K562 (cell line): ENCODE measurements around the gene CCN2. TPM values are rescaled to one million over a fixed set of nuclear protein-coding genes. Genes with fewer than 3 reads are reported as not detected.

ENCODE experiments used
- ATAC-seq: fragments of 200-7000 bp; cut with Tn5 transposase; 3 replicates; pipeline ENCODE4 v1.9.1; 2020; ENCODE audit warnings: moderate library complexity
- BruUV-seq: library from RNA; stranded (reverse); fragments of 400-500 nt; replicated peaks from 2 replicates; lab custom pipeline; 2021; lab: Mats Ljungman, UMichigan
- CTCF ChIA-PET: fragments of 300-600 bp; formaldehyde crosslinking; extraction: SDS; loops from one replicate; lab custom pipeline; 2021; ENCODE audit warnings: low intra/inter-chr PET ratio; lab: Yijun Ruan, JAX
- POLR2A ChIA-PET: fragments of 300-600, 350-650 bp; sonication (Branson Sonifier 250); formaldehyde crosslinking; extraction: SDS; loops from one replicate; lab custom pipeline; 2021; ENCODE audit warnings: antibody characterized with exemption, inconsistent platforms; lab: Yijun Ruan, JAX
- DNase-seq, 4 experiments: peaks; one replicate each; pipeline versions ENCODE4 v3.0.0 to v3.0.0-alpha.2; 2011 to 2018; ENCODE audit warnings: low spot score in 3 of 4, mixed read lengths in 3 of 4; ENCODE audit errors: extremely low read depth in 1 of 4
- FAIRE-seq: peaks from 2 replicates; lab custom pipeline; 2011; peaks lifted over from hg19 to GRCh38; lab: Jason Lieb, UNC
- H2AFZ ChIP-seq: 2 replicates; pipeline ENCODE4 v1.6.0; 2011; ENCODE audit warnings: low read depth, low read length, control low read depth, inconsistent platforms
- H3K27ac ChIP-seq: fragments of 200-600 bp; 3 replicates; pipeline ENCODE4 v1.8.0; 2011; ENCODE audit warnings: low read depth, mild to moderate bottlenecking, control low read depth, inconsistent platforms, low read length, moderate library complexity, mixed read lengths; ENCODE audit errors: extremely low read depth
- H3K27me3 ChIP-seq, 2 experiments: fragments of 300-600 bp in 1 of 2; 2 replicates in 1 of 2; 3 replicates in 1 of 2; pipeline versions ENCODE4 v1.6.0 to v1.8.0; 2011; ENCODE audit warnings: inconsistent platforms in 2 of 2, low read length in 2 of 2, mild to moderate bottlenecking in 1 of 2, mixed read lengths in 1 of 2, moderate library complexity in 1 of 2; ENCODE audit not compliant: control insufficient read depth in 2 of 2, insufficient read depth in 2 of 2
- H3K36me3 ChIP-seq: fragments of 300-600 bp; 3 replicates; pipeline ENCODE4 v1.8.0; 2011; ENCODE audit warnings: mild to moderate bottlenecking, low read length, inconsistent platforms; ENCODE audit not compliant: control insufficient read depth, insufficient read depth
- H3K4me1 ChIP-seq, 2 experiments: fragments of 200-600 bp in 1 of 2; replicated peaks in 1 of 2; 2 replicates in 1 of 2; 3 replicates in 1 of 2; pipeline versions ENCODE4 v1.5.1 to v1.8.0; 2011; ENCODE audit warnings: inconsistent platforms in 2 of 2, low read length in 2 of 2, mild to moderate bottlenecking in 1 of 2, mixed read lengths in 1 of 2, moderate library complexity in 1 of 2; ENCODE audit not compliant: control insufficient read depth in 2 of 2, insufficient read depth in 2 of 2
- H3K4me2 ChIP-seq: 2 replicates; pipeline ENCODE4 v1.6.1; 2011; ENCODE audit warnings: low read length, control low read depth, inconsistent platforms, mixed read lengths; ENCODE audit not compliant: insufficient read depth
- H3K4me3 ChIP-seq: fragments of 200-600 bp; sonication (generic), shearing (Covaris generic); 2 replicates; pipeline ENCODE4 v1.5.1; 2016; ENCODE audit warnings: control low read depth, inconsistent platforms
- H3K79me2 ChIP-seq: fragments of 200-600 bp; 3 replicates; pipeline ENCODE4 v1.8.0; 2011; ENCODE audit warnings: low read length, inconsistent platforms; ENCODE audit not compliant: control insufficient read depth, insufficient read depth
- H3K9ac ChIP-seq, 2 experiments: 2 replicates each; pipeline versions ENCODE4 v1.6.0 to v1.6.1; 2011; ENCODE audit warnings: low read depth in 2 of 2, low read length in 2 of 2, control low read depth in 1 of 2, inconsistent platforms in 1 of 2, mild to moderate bottlenecking in 1 of 2, mixed read lengths in 1 of 2; ENCODE audit not compliant: insufficient read depth in 1 of 2
- H3K9me1 ChIP-seq: one replicate; pipeline ENCODE4 v1.6.0; 2011; ENCODE audit warnings: inconsistent platforms, mild to moderate bottlenecking, low read length, moderate library complexity; ENCODE audit not compliant: control insufficient read depth, insufficient read depth
- H3K9me3 ChIP-seq: replicated peaks from 2 replicates; pipeline ENCODE4 v1.5.1; 2011; ENCODE audit warnings: low read depth, low read length, inconsistent platforms; ENCODE audit not compliant: control insufficient read depth, insufficient read depth
- H4K20me1 ChIP-seq: replicated peaks from 2 replicates; pipeline ENCODE4 v1.6.1; 2011; ENCODE audit warnings: low read length, inconsistent platforms, mixed read lengths; ENCODE audit not compliant: control insufficient read depth, insufficient read depth
- CC2D1A ChIP-seq: fragments of 450-650 bp; IDR thresholded peaks from 2 replicates; pipeline ENCODE4 v1.6.1; 2017; ENCODE audit warnings: mild to moderate bottlenecking
- E2F3 ChIP-seq: fragments of 250-450 bp; sonication (Bioruptor Pico); IDR thresholded peaks from 2 replicates; pipeline ENCODE4 v1.4.0; 2020; ENCODE audit warnings: mild to moderate bottlenecking
- ELF1 ChIP-seq: fragments of 200-800 bp; sonication (Bioruptor generic); IDR thresholded peaks from 2 replicates; pipeline ENCODE4 v1.6.1; 2016; ENCODE audit warnings: missing genetic modification characterization, missing compliant biosample characterization
- MCM7 ChIP-seq, 2 experiments: fragments of 450-650 bp; IDR thresholded peaks; 2 replicates each; pipeline ENCODE4 v1.6.1; 2016 to 2018
- MTA1 ChIP-seq: fragments of 450-650 bp; IDR thresholded peaks from 2 replicates; pipeline ENCODE4 v1.6.1; 2017; ENCODE audit warnings: borderline replicate concordance
- PURB ChIP-seq: sonication (generic); formaldehyde crosslinking; IDR thresholded peaks from 2 replicates; pipeline ENCODE4 v1.9.0; 2021; ENCODE audit warnings: low read depth, mild to moderate bottlenecking, missing genetic modification reagents
- RFX7 ChIP-seq: fragments of 250-450 bp; sonication (Bioruptor Pico); IDR thresholded peaks from 2 replicates; pipeline ENCODE4 v1.5.1; 2021; ENCODE audit warnings: mild to moderate bottlenecking
- SIN3A ChIP-seq, 2 experiments: fragments of 150-350 bp in 1 of 2; IDR thresholded peaks; 2 replicates each; pipeline ENCODE4 v1.6.1; 2011 to 2016; ENCODE audit warnings: borderline replicate concordance in 2 of 2, low read depth in 2 of 2, low read length in 2 of 2, mild to moderate bottlenecking in 2 of 2, moderate library complexity in 2 of 2; ENCODE audit not compliant: control insufficient read depth in 1 of 2
- ZBTB12 ChIP-seq: fragments of 250-450 bp; sonication (Bioruptor Pico); IDR thresholded peaks from 2 replicates; pipeline ENCODE4 v1.4.0; 2020
- ZBTB7A ChIP-seq: IDR thresholded peaks from 2 replicates; pipeline ENCODE4 v1.6.1; 2011; ENCODE audit warnings: low read depth, mild to moderate bottlenecking, low read length, moderate library complexity, borderline replicate concordance; ENCODE audit not compliant: control insufficient read depth
- ZC3H8 ChIP-seq: fragments of 450-650 bp; IDR thresholded peaks from 2 replicates; pipeline ENCODE4 v1.6.1; 2017
- ZNF324 ChIP-seq: fragments of 250-450 bp; sonication (Bioruptor Pico); IDR thresholded peaks from 2 replicates; pipeline ENCODE4 v1.4.0; 2020; ENCODE audit warnings: mild to moderate bottlenecking
- ZNF444 ChIP-seq: fragments of 250-450 bp; sonication (Bioruptor Pico); IDR thresholded peaks from 2 replicates; pipeline ENCODE4 v1.4.0; 2020; ENCODE audit warnings: mild to moderate bottlenecking, moderate library complexity
- ZNF507 ChIP-seq: conservative IDR thresholded peaks from 2 replicates; pipeline ENCODE4 v1.6.1; 2017; ENCODE audit warnings: missing genetic modification characterization, missing compliant biosample characterization
- WGBS: fragments of 100-300 bp; shearing (Covaris generic); methylation state at CpG from one replicate; pipeline ENCODE4 v1.1.6; 2016; ENCODE audit warnings: low coverage, mixed read lengths; ENCODE audit not compliant: insufficient coverage; ENCODE audit errors: missing lambda C conversion rate; 5-methylcytosine and 5-hydroxymethylcytosine counted together
- in situ Hi-C: fragments of 300-500 bp; cut with MboI; formaldehyde crosslinking; loops from 4 replicates; pipeline ENCODE4 v1.15.0; 2018; ENCODE audit warnings: inconsistent platforms, mixed read lengths
- intact Hi-C: fragments of 100-400 bp; cut with micrococcal nuclease; formaldehyde crosslinking; loops from 2 replicates; pipeline ENCODE4 v1.14.2; 2022
- polyA plus RNA-seq, 8 experiments: library from polyadenylated mRNA; depleted of rRNA in 4 of 8; stranded (reverse) in 5 of 8; unstranded in 3 of 8; fragments of >200 nt; fragmentation: Nextera tagmentation in 2 of 8; fragmentation: Illumina TruSeq in 1 of 8; extraction: Ambion mirVana in 2 of 8; extraction: Trizol in 1 of 8; gene quantifications; 2 replicates each; pipeline versions ENCODE4 v1.2.1 to v1.2.3, GENCODE V29; 2011 to 2014; ENCODE audit warnings: inconsistent platforms in 1 of 8, missing spikeins in 1 of 8
- total RNA-seq, 7 experiments: library from RNA; depleted of rRNA in 6 of 7; stranded (reverse); fragments of >200 nt in 6 of 7; fragmentation: Illumina TruSeq in 2 of 7; extraction: Trizol in 2 of 7; gene quantifications; 2 replicates each; pipeline versions ENCODE4 v1.2.1 to v1.2.3, GENCODE V29; 2011 to 2021; ENCODE audit warnings: low replicate concordance in 1 of 7
- TF ChIP-seq, protein P1 (sequence below): sonication (generic); formaldehyde crosslinking; IDR thresholded peaks from 2 replicates; pipeline ENCODE4 v1.5.0; 2020; ENCODE audit warnings: missing genetic modification reagents

Gene CCN2
- total and polyA plus RNA-seq, 9 of the 15 experiments (the other 6 are each of a cell fraction or from before 2014, with no cell fraction given): 0.40 TPM; not detected in 8

DNA sequence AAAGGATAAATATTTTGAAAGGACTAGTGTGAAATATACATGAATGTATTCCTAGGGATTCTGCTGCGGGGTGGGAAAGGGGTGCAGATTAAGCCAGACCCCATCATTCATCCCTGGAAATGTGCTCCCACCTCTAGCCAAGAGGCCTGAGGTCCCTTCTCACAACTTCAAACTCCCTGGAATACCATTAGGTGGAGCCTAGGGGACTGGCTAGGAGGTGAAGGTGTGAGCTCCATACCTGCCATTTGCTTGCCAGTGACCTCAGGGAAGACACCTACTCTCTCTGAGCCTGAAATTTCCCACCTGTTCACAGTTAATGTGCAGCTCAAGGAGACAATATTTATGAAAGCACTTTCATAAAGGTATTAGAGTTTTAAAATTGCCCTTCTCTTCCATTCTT lies 4.7 kb upstream of the CCN2 start:
- in situ Hi-C loops (no loop called here), intact Hi-C loops (no loop called here)
- Histone ChIP-seq H3K27ac (no peak overlapping the region), H3K79me2 (no peaks in the 10 kb centered on the region), H3K4me1 (peaks cover 0 to 1% of the 10 kb centered on the region in 2 experiments; a peak in 1 of 5 replicates), H3K4me3 (no peak overlapping the region), H3K27me3 (peaks cover 0 to 4% of the 10 kb centered on the region in 2 experiments; a peak in 1 of 5 replicates), H3K36me3 (no peaks in the 10 kb centered on the region), H3K9me1 (no peaks in the 10 kb centered on the region), H4K20me1 (no peaks in the 10 kb centered on the region), H3K9me3 (no peaks in the 10 kb centered on the region), H3K9ac (no peak overlapping the region), H2AFZ (no peak overlapping the region), H3K4me2 (no peak overlapping the region)
- ChIA-PET POLR2A (no interaction called here), CTCF (no interaction called here)
- WGBS: 0% methylated on average over 1 of the region's 1 CpG
- FAIRE-seq (no peak), ATAC-seq (no peak), DNase-seq (no peak)
- no peak for TF ChIP-seq ZC3H8
- no peak for TF ChIP-seq MTA1
- TF ChIP-seq ELF1: no peak
- TF ChIP-seq E2F3: no peak
- TF ChIP-seq PURB (CRISPR knock-in tag): no peak
- no peak for TF ChIP-seq CC2D1A
- no peak for TF ChIP-seq SIN3A (IDR thresholded peaks at IDR 0.05; ENCODE audit: borderline replicate concordance in 2 of 2, control insufficient read depth in 1 of 2, low read depth in 2 of 2, low read length in 2 of 2)
- TF ChIP-seq ZNF507 (tag): no peak
- TF ChIP-seq ZBTB7A: no peak
- TF ChIP-seq ZBTB12: no peak
- TF ChIP-seq ZNF324 (CRISPR knock-in tag): no peak
- TF ChIP-seq RFX7: no peak
- TF ChIP-seq, protein P1, sequence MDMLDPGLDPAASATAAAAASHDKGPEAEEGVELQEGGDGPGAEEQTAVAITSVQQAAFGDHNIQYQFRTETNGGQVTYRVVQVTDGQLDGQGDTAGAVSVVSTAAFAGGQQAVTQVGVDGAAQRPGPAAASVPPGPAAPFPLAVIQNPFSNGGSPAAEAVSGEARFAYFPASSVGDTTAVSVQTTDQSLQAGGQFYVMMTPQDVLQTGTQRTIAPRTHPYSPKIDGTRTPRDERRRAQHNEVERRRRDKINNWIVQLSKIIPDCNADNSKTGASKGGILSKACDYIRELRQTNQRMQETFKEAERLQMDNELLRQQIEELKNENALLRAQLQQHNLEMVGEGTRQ: no peak
- no peak for TF ChIP-seq MCM7 (IDR thresholded peaks at IDR 0.05)
- no peak for TF ChIP-seq ZNF444
- no TSS peak for BruUV-seq
